Neural cell (in vitro differentiated cells): ENCODE data around the gene PSME3IP1. TPM values are rescaled to one million over a fixed set of nuclear protein-coding genes. Genes with fewer than 3 reads are reported as not detected.

Experiments used
- H2AFZ ChIP-seq: fragments of 200-600, 300-800 bp; sonication (generic), shearing (Covaris generic); 2 replicates; pipeline ENCODE4 v1.6.0; 2014; ENCODE audit warnings: low read depth, mild to moderate bottlenecking, antibody characterized with exemption, low read length, moderate library complexity
- H3F3A ChIP-seq: fragments of 200-600 bp; shearing (Covaris generic); 2 replicates; pipeline ENCODE4 v1.6.1; 2016; ENCODE audit warnings: mild to moderate bottlenecking, moderate library complexity, mixed read lengths, antibody characterized with exemption, low read length; ENCODE audit not compliant: insufficient read depth, poor library complexity, severe bottlenecking
- H3K27ac ChIP-seq: fragments of 200-600, 300-800 bp; sonication (generic), shearing (Covaris generic); 2 replicates; pipeline ENCODE4 v1.5.1; 2014; ENCODE audit warnings: mild to moderate bottlenecking, low read length, moderate library complexity
- H3K27me3 ChIP-seq: fragments of 300-800, 200-600 bp; sonication (generic), shearing (Covaris generic); 2 replicates; pipeline ENCODE4 v1.6.0; 2014; ENCODE audit warnings: mild to moderate bottlenecking, low read depth, low read length, moderate library complexity; ENCODE audit not compliant: insufficient read depth
- H3K36me3 ChIP-seq: fragments of 300-800, 200-600 bp; sonication (generic), shearing (Covaris generic); 2 replicates; pipeline ENCODE4 v1.5.1; 2014; ENCODE audit warnings: mild to moderate bottlenecking, antibody characterized with exemption, low read length, moderate library complexity; ENCODE audit not compliant: insufficient read depth
- H3K4me2 ChIP-seq: fragments of 300-800, 200-600 bp; sonication (generic), shearing (Covaris generic); 2 replicates; pipeline ENCODE4 v1.6.0; 2014; ENCODE audit warnings: mild to moderate bottlenecking, low read length
- H3K4me3 ChIP-seq: fragments of 300-800, 200-600 bp; sonication (generic), shearing (Covaris generic); 2 replicates; pipeline ENCODE4 v1.5.1; 2014; ENCODE audit warnings: mild to moderate bottlenecking, low read length, moderate library complexity
- H3K79me2 ChIP-seq: fragments of 200-600 bp; shearing (Covaris generic); replicated peaks from 2 replicates; pipeline ENCODE4 v1.6.0; 2014; ENCODE audit warnings: mild to moderate bottlenecking, low read length, moderate library complexity; ENCODE audit not compliant: insufficient read depth
- H3K9ac ChIP-seq: fragments of 300-800, 200-600 bp; sonication (generic), shearing (Covaris generic); 2 replicates; pipeline ENCODE4 v1.6.1; 2016; ENCODE audit warnings: mild to moderate bottlenecking, low read length, mixed read lengths
- H3K9me2 ChIP-seq: fragments of 200-600 bp; shearing (Covaris generic); 2 replicates; pipeline ENCODE4 v1.6.1; 2016; ENCODE audit warnings: mild to moderate bottlenecking, low read length, mixed read lengths; ENCODE audit not compliant: insufficient read depth
- H3K9me3 ChIP-seq: fragments of 200-600, 300-800 bp; sonication (generic), shearing (Covaris generic); 2 replicates; pipeline ENCODE4 v1.6.1; 2016; ENCODE audit warnings: mild to moderate bottlenecking, mixed run types, low read length, moderate library complexity, mixed read lengths
- H4K20me1 ChIP-seq: fragments of 200-600 bp; shearing (Covaris generic); 2 replicates; pipeline ENCODE4 v1.6.1; 2016; ENCODE audit warnings: mild to moderate bottlenecking, mixed run types; ENCODE audit not compliant: insufficient read depth
- CTCF ChIP-seq: fragments of 450-650 bp; IDR thresholded peaks from 2 replicates; pipeline ENCODE4 v1.5.1; 2014; ENCODE audit warnings: antibody characterized with exemption, mild to moderate bottlenecking, moderate library complexity; ENCODE audit not compliant: poor library complexity, severe bottlenecking
- EP300 ChIP-seq: fragments of 450-650 bp; conservative IDR thresholded peaks from 2 replicates; pipeline ENCODE4 v1.6.1; 2014; ENCODE audit warnings: antibody characterized with exemption, mild to moderate bottlenecking, moderate library complexity; ENCODE audit not compliant: poor library complexity, severe bottlenecking
- EZH2 ChIP-seq: fragments of 200-600, 300-800 bp; shearing (Covaris generic), sonication (generic); IDR thresholded peaks from 2 replicates; pipeline ENCODE4 v1.6.1; 2014; ENCODE audit warnings: antibody characterized with exemption, low read length, borderline replicate concordance, mild to moderate bottlenecking; ENCODE audit not compliant: insufficient read depth, poor library complexity, severe bottlenecking
- MXI1 ChIP-seq: fragments of 450-650 bp; conservative IDR thresholded peaks from 2 replicates; pipeline ENCODE4 v1.6.1; 2014; ENCODE audit warnings: antibody characterized with exemption, mild to moderate bottlenecking; ENCODE audit not compliant: poor library complexity, severe bottlenecking
- POLR2AphosphoS5 ChIP-seq: IDR thresholded peaks from 2 replicates; pipeline ENCODE4 v1.6.1; 2012
- RAD21 ChIP-seq: fragments of 450-650 bp; conservative IDR thresholded peaks from 2 replicates; pipeline ENCODE4 v1.6.1; 2014; ENCODE audit warnings: antibody characterized with exemption, mild to moderate bottlenecking, moderate library complexity
- REST ChIP-seq: IDR thresholded peaks from 2 replicates; pipeline ENCODE4 v1.6.1; 2012; ENCODE audit warnings: borderline replicate concordance
- SMC3 ChIP-seq: fragments of 450-650 bp; conservative IDR thresholded peaks from 2 replicates; pipeline ENCODE4 v1.6.1; 2014; ENCODE audit warnings: antibody characterized with exemption, mild to moderate bottlenecking, moderate library complexity; ENCODE audit not compliant: poor library complexity
- TAF1 ChIP-seq: IDR thresholded peaks from 2 replicates; pipeline ENCODE4 v1.6.1; 2012; ENCODE audit warnings: low read depth
- polyA plus RNA-seq: library from polyadenylated mRNA; depleted of rRNA; stranded (reverse); fragments of >200 nt; gene quantifications from 2 replicates; pipeline ENCODE4 v1.2.3, GENCODE V29; 2014

The PSME3IP1 gene
- polyA plus RNA-seq, 1 donor from 2014 or later, result 167 TPM

GRCh38 chr16:57157533-57157932 lies 28.3 kb downstream of the PSME3IP1 start:
- H3K9me3 ChIP-seq, result no peaks in the 10 kb centered on the region
- H3K9ac ChIP-seq, result no peak overlapping the region
- no peaks in the 10 kb centered on the region for H4K20me1 ChIP-seq
- H3K9me2 ChIP-seq, result no peaks in the 10 kb centered on the region
- H2AFZ ChIP-seq, result no peak overlapping the region
- no peak overlapping the region for H3K4me3 ChIP-seq
- H3K4me2 ChIP-seq, result no peak overlapping the region
- no peaks in the 10 kb centered on the region for H3K27me3 ChIP-seq
- no peaks in the 10 kb centered on the region for H3K79me2 ChIP-seq
- TF ChIP-seq MXI1 (no peak), RAD21 (no peak), EZH2 (no peak), CTCF (no peak), REST (no peak), EP300 (no peak), SMC3 (no peak), TAF1 (no peak), POLR2AphosphoS5 (no peak)
- no peaks in the 10 kb centered on the region for H3F3A ChIP-seq
- H3K27ac ChIP-seq, result no peak overlapping the region
- peaks cover 5% of the 10 kb centered on the region for H3K36me3 ChIP-seq

- Histone ChIP-seq H3F3A (no peaks in the 10 kb centered on the region), H3K36me3 (peaks cover 5% of the 10 kb centered on the region), H3K4me3 (no peak overlapping the region), H3K27me3 (no peaks in the 10 kb centered on the region), H3K27ac (no peak overlapping the region), H3K9me2 (no peaks in the 10 kb centered on the region), H3K79me2 (no peaks in the 10 kb centered on the region), H3K9me3 (no peaks in the 10 kb centered on the region), H3K4me2 (no peak overlapping the region), H3K9ac (no peak overlapping the region), H2AFZ (no peak overlapping the region), H4K20me1 (no peaks in the 10 kb centered on the region)
- no peak for TF ChIP-seq MXI1
- TF ChIP-seq CTCF, result no peak
- no peak for TF ChIP-seq EP300
- no peak for TF ChIP-seq POLR2AphosphoS5
- no peak for TF ChIP-seq SMC3
- TF ChIP-seq REST, result no peak
- no peak for TF ChIP-seq RAD21
- no peak for TF ChIP-seq EZH2
- TF ChIP-seq TAF1, result no peak
Observed at GRCh38 chr16:57156351-57156703, 29.5 kb downstream of the PSME3IP1 start.
